Suppressor macrophage (primary cell): ENCODE data around the gene UTP25.
"Not testable (repeated sequence)": the region's sequence is repeated elsewhere in the genome, so short reads cannot be mapped to it uniquely, and the experiment has no call there.

ENCODE experiments used
- DNase-seq, 4 experiments: peaks; one replicate each; pipeline ENCODE4 v3.0.0-alpha.2; 2020 to 2022
- total RNA-seq, 17 experiments: gene quantifications; one replicate each; lab custom pipeline; 2026; ENCODE audit warnings: mixed read lengths in 6 of 17, inconsistent platforms in 3 of 17; lab: John Stamatoyannopoulos, UW

UTP25 gene
- 12.6 to 31.1 (median 23.1) reads per million in 17 experiments for total RNA-seq

- DNase-seq: peak; percentile 98 to 99 (median 98)
Measured at GRCh38 chr1:209827384-209828262, at the start of gene UTP25. Gene UTP25 (plus strand): TSS chr1:209827972. CDS start chr1:209828064, 92 bp downstream.

- DNase-seq: no peak
Measured at GRCh38 chr1:209778102-209778501, 49.7 kb upstream of the UTP25 start.

DNA sequence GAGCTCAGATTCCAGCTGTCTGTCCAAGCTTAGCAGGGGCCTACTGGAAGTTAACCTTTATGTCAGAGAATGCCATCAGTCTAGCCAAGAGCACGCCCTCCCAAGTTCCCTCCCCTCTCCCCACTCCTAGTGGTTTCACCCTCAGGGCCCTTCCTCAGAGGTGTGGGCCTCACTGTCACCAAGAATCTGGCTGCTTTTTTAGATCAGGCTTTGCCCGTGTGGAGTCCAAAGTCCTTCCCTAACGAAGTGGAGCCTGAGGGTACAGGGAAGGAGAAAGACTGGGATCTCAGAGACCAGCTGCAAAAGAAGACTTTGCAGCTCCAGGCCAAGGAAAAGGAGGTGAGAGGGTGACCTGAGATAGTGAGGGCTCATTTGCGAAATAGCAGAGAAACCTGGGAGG, 47.5 kb upstream of the UTP25 start:
- no peak for DNase-seq

DNA sequence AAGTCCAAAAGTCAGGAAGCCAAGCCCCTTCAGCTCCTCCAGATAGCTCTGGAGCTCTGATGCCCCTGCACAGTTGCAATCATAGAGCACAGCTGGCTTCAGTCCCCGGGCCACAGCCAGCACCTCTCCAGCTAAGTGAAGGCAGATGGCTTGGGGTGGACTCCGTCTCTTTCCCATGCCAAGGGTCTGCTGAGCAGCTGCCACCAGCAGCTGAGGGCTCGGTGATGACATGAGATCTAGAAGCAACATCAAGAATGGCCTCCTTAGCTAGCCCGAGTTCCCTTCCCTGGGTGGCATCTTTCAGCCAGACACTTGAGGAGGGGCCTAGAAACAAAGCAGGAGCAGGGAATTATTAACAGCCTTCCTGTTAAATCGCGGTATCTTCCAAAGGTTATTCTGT, 44.4 kb upstream of the UTP25 start:
- DNase-seq: no peak

DNA sequence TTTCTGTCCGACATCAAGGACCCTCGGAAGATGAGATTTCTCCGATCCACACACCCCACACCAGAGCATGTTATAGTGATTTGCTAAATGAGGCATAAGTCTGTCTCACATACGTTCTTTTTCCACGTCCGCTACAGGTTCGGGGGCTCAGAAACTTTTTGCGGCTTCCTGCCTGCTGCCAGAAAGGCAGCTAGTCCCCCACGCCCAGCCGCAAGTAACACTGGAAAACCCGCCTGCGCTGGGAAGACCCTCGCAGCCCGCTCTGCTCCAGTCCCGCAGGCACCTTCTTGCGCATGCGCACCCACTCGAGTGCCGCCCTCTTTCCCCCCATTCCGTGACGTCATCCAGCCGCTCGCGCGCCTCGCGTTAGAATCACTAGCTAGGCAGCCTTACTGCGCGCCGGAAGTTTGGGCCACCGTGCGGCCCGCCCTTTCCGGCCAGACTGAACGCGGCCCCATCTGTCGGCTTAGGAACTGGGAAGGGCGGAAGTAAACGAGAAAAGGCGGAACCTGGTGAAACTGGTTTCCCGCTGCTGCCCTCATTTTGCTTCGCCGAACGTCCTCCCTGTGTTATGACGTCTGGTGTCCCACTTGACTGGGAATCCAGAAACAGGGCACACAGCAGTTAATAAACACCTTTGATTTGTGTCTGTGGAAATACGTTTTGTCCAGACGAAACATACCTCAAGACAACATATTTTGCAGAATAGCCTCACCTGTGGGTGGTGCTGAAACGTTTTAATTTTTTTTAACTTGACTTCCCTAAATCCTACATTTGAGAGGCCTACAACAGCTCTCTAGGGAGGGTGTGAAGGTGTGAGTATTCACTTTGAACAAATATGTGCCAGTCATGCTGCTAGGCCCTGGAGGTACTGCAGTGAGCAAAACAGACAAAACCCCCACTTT, 43.3 kb upstream of the UTP25 start, which contains the start of gene C1orf74:
C1orf74 (minus strand) TSS at position 295 of the 905 bp plus-strand sequence. CDS start 925 bp downstream, outside the sequence.
- peak; percentile 100 for DNase-seq

DNA sequence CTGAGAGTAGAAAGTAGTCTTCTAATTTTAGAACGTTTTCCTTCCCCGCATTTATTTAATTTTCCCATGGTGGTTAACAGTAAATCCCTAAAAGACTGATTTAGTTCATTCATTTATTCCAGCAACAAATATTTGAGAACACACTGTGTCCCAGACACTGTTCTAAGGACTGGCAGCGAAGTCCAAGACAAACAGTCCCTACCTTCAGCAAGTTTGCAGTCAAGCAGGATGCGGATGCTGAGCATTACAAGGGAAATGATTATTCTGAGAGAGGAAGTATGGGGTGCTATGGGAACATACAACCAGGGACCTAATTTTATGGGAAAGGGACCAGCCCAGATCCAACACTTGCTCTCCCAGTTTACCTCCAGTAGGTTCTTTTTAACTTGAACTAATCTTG, 42.2 kb upstream of the UTP25 start:
- DNase-seq: no peak

DNA sequence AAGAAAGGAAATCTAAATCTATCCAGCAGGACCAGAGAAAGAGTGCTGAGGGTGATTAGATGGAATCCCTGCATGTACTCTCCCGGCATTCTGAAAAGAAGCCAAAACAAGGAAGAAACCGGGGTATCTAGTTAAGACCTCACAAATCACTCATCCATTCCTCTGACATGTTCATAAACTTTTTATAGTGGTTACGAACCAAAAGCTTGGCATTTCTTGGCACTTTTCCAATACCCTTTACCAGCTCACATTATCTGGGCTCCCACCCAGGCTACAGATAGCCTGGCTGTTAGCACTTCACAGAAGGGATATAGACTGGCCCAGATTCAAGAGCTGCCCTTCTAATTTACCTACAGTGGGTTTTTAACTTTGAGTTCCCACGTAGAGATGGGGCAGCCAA, 41.6 kb upstream of the UTP25 start:
- no peak for DNase-seq

- DNase-seq: no peak
Measured at GRCh38 chr1:209787551-209787950, 40.2 kb upstream of the UTP25 start.

- no peak for DNase-seq
Measured at GRCh38 chr1:209789245-209789644, 38.5 kb upstream of the UTP25 start.

DNA sequence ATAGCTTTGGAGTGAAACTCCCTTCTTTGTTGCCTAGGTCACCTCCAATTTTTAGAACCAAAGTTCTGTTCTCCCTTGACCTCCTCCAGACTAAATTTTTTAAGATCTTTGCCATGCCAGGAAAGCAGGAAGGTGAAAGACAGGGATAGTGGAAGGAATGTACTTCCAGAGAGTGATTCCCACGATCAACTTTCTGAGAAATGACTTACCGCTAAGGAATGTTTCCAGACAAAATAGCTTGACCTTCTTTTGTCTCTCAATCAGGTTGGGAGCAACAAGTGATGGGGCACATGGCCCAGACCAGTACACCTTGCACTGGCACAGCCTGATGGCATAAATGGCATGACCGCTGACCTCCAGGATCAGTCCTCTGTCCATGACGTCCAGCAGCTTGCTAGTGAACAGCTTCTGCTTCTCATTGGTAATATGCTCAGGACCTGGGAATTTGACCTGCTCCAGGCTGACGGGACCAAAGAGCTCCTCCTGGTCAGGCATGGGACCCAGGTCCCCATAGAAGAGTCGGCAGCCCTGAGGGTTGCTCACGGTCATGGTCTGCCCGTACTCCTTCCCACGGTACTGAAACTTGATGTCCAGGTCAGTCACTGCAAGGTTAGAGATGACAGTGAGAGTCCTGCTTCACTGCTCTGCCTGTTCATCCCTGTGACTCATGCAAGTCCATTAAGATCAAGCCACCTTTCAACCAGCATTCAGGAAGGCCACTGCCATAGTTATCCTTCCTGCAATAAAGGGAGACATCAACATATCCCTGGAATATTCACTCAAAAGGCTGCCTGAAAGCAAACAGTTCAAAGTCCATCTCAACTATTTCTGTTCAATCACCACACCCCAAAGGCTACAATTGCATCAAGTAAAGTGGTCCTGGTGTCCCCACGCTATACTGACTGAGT, 37.2 kb upstream of the UTP25 start:
- no peak for DNase-seq

GRCh38 chr1:209791920-209792319, 35.9 kb upstream of the UTP25 start:
- no peak for DNase-seq

GRCh38 chr1:209793711-209794110, 34.1 kb upstream of the UTP25 start:
- DNase-seq: not testable (repeated sequence)

DNA sequence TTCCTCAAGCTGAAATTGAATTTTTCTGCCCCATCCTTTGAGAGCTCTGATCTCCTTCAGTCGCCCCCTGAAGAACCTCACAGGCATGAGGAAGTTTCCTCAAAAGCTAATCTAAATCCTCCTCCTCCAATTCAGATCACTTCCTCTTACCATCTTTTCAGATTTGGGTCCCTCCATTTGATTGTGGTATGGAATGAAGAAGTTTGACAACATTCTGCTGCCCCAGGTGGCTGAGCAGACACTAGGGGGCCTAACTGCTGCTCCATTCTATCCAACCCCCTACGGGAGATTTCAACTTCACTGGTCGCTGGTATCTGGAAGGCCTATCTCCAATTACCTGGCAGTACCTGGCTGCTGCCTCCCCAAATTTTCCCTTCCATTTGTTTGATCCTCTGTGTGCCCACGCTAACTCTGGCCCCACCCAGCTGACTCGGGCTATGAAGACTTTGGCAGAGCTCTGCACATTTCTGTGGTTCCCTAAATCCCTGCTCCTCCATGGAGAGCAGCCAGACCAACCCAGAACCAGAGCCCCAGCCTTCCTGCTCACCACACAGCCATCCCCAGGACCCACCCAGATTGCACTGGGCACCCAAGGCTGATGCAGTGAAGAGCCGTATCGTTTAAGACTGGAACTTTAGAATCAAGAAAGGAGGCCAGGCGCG, 29.7 kb upstream of the UTP25 start:
- DNase-seq: peak in 2 of 4 experiments; percentile 20 to 45

- no peak for DNase-seq
Measured at GRCh38 chr1:209800984-209801834, 26.6 kb upstream of the UTP25 start.

DNA sequence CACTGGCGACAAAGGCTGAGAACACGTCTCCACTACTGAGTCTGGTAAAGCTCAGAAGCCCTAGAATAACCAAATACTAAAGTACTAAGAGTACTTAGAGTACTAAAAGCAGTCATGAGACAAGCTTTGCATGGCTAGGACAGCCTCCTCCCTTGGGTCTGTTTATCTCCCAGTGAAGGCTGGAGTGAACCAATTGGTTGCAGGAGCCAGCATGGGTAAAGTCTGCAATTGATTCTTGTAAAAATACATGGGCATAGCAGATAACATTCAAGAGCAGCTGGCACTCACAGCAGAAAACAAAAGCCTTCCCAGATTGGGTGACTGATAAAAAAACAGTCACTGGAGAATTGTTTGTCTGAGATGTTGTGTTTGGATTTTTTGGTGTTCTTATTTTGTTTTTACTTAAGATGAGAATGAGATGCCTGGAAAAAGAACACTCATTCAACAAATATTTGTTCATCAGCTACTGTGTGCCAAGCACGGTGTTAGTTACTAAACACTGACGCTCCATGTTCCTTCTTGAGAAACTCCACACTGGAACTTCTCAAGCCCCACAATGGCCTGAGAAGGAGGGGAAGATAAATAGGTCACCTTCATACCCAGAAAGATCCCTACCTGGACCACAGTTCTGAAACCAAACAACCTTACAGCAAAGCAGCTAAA, 25.5 kb upstream of the UTP25 start:
- DNase-seq: no peak

- no peak for DNase-seq
Measured at GRCh38 chr1:209802780-209803152, 25.0 kb upstream of the UTP25 start.

- DNase-seq: no peak
Measured at GRCh38 chr1:209803568-209803967, 24.2 kb upstream of the UTP25 start.

- no peak for DNase-seq
Measured at GRCh38 chr1:209805341-209805781, 22.4 kb upstream of the UTP25 start.

- peak; percentile 78 to 91 (median 82) for DNase-seq
Measured at GRCh38 chr1:209805875-209806760, 21.7 kb upstream of the UTP25 start, which contains the start of gene IRF6. Gene IRF6 (minus strand): TSS chr1:209806142. CDS start chr1:209801413, 4,729 bp downstream.
